SK-N-MC (cell line): ENCODE results near the gene ZC3H12A.

Experiments
- EZH2 ChIP-seq: fragments of 200-600 bp; sonication (generic); IDR thresholded peaks from one replicate; pipeline ENCODE4 v1.6.1; 2017; ENCODE audit warnings: antibody characterized with exemption
- POLR2AphosphoS5 ChIP-seq: IDR thresholded peaks from 2 replicates; pipeline ENCODE4 v1.6.1; 2012; ENCODE audit warnings: mild to moderate bottlenecking, low read depth, low read length, borderline replicate concordance

GRCh38 chr1:37442139-37442538, 32.2 kb upstream of the ZC3H12A start:
- TF ChIP-seq EZH2 (no peak), POLR2AphosphoS5 (no peak)
